GM21619 (cell line): Measurements from ENCODE around the gene CD47.

Experiments used
- ATAC-seq: cut with Tn5 transposase; IDR thresholded peaks from one replicate; pipeline ENCODE4 v1.9.1; 2021; ENCODE audit not compliant: unreplicated experiment

The CD47 gene

GRCh38 chr3:108118038-108118768 lies 27.4 kb upstream of the CD47 start:
- no peak for ATAC-seq

DNA sequence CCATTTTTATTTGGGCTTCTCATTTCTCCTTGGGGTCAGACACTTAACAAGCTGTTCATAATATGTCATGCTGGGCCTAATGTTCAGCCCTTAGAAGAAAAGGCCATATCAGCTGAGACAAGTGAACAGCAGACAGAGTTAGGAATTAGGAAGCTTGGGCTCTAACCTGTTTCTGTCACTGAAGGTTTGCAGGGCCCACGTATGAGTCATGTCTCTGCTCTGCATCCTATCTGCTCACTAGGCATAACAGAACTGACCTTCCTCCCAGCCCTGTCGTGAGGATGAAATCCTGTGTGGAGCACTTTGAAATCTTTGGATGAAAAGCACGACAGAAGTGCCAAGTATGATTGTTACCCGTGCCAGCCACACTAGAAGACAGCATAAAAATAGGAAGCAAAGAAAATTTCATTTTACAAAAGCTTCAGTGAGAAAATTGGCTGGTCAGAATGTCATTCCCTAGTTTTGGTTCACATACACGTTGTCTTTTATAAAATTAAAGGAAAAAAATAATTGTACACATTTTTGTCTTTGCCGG lies 26.5 kb upstream of the CD47 start:
- no peak for ATAC-seq

- no peak for ATAC-seq
These were observed 23.7 kb upstream of the CD47 start for GRCh38 chr3:108114423-108115065.

GRCh38 chr3:108113975-108114374 lies 23.1 kb upstream of the CD47 start:
- ATAC-seq, result no peak

- ATAC-seq, result no peak
These were observed 20.1 kb upstream of the CD47 start for GRCh38 chr3:108110934-108111333.

DNA sequence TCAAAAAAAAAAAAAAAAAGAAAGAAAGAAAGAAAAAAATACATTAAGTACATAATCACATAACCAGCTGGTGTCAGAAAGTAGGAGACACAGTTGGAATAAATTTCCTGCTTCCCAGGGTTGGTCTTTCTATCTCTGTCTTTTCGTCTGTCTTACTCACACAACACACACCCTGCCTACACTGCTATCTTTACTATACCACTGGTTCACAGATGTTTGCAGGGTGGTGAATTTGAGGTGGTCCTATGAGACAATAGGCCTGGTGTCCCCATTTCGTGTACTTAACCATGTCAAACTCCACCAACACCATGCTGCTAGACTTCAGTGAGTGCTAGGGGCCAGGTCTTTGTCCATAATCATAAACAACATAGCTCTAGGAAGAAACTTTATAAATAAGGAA lies 17.6 kb upstream of the CD47 start:
- no peak for ATAC-seq

- ATAC-seq, result no peak
These were observed 15.6 kb upstream of the CD47 start for GRCh38 chr3:108106449-108106848.

DNA sequence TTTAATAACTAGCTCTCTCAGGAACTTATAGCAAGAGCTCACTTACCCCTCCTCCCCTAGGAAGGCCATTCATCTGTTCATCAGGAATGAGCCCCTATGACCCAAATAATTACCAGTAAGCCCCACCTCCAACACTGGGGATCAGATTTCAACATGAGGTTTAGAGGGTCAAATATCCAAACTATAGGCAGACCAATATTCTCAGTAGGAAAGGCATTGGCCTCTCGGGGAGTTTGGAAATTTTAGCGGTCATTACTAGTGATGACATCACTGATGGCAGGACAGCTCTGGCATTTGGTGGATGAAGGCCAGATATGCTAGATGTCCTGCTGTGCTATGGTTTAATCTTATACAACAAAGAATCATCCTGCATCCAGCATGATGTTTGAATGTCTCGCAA lies 15.2 kb upstream of the CD47 start:
- ATAC-seq, result no peak

DNA sequence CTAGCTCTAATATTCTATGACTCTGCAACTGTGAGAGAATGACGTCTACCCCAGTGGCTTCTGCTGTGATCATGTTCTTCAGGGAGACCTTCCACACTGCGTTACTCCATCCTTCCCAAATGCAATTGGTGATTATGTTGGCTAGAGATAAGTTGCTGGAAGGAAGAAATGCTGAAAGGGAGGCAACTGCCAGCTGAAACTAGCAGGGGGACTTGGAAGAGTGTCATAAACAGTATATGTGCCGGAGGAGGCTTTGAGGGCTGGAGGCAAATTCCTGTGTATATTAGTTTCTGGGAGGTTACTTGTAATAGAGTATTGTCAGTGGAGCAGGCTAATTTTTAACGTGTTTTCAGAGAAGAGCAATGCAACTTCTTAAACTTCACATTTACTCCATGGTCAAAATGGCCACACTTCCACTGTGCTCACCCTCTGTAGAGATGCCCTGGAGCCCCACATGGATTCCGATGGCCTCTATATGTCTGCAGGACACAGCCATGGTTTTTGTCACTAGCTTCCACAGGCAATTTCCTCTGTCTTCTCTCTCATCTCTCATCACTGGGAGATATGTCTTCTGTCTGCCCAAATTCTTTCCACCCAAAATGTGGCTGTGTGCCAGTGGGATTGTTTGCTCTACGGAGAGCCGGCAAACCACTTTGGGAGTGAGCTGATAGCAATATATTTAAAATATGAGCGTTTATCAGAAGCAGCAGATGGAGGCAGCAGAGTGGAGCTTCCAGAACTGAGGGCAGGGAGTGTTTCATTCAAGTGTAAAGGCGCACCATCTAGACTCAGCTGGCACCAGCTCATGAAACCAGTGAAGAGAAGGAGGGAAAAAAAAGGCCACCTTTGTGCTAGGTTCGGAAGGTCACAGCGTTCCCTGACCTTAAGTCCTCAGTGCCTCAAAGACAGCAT lies 13.3 kb upstream of the CD47 start:
- ATAC-seq, result no peak

DNA sequence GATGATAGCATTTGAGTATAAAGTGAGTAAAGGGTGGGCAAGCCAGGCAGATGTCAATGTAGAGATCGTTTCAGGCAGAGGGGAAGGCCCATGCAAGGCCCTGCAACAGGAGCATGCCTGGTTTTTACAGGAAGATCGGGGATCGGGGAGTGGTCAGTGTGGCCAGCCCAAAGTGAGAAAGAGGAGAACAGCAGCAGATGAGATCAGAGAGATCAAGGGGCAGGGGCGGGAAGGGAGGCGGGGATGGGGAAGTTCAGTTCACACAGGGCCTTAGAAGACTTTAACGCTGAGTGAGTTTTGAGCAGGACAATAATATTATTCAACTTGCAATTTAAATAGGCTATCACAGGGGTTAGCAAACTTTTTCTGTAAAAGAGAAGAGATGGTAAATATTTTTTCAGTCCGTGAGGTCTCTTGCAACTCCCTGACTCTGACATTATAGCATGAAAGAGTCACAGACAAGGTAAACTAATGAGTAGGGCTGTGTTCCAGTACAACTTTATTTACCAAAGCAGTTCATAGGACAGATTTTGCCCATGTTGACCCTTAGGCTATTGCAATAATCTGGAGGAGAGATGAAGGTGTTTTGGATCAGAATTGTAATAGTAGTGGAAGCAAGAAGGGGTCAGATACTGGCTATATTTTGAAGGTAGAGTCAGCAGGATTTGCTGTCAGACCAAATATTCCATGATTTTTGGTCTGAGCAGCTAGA lies 12.4 kb upstream of the CD47 start:
- no peak for ATAC-seq

GRCh38 chr3:108102420-108103039 lies 11.7 kb upstream of the CD47 start:
- no peak for ATAC-seq

GRCh38 chr3:108100906-108101660 lies 10.3 kb upstream of the CD47 start:
- peak; percentile 94 for ATAC-seq

GRCh38 chr3:108099679-108100428 lies 9.0 kb upstream of the CD47 start:
- ATAC-seq, result no peak

- ATAC-seq, result no peak
These were observed 8.4 kb upstream of the CD47 start for GRCh38 chr3:108099244-108099643.

DNA sequence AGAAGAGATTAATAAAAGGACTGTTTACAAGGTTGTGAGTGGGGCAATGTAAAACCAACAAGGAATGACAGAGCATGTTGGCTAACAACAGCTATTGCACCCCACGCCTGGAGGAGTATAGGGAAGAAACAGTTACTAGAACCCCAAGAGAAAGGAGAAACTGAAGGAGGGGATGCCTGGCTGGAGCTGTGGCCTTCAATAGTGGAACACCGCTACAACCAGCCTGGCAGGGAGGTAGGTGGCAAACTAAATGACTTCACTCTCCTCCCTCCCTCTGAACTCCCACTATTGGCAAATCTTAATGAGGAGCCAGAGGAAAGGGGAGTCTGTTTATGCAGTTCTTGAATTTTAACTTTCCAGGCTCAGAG lies 7.2 kb upstream of the CD47 start:
- no peak for ATAC-seq

- no peak for ATAC-seq
These were observed 6.6 kb upstream of the CD47 start for GRCh38 chr3:108097322-108098002.

DNA sequence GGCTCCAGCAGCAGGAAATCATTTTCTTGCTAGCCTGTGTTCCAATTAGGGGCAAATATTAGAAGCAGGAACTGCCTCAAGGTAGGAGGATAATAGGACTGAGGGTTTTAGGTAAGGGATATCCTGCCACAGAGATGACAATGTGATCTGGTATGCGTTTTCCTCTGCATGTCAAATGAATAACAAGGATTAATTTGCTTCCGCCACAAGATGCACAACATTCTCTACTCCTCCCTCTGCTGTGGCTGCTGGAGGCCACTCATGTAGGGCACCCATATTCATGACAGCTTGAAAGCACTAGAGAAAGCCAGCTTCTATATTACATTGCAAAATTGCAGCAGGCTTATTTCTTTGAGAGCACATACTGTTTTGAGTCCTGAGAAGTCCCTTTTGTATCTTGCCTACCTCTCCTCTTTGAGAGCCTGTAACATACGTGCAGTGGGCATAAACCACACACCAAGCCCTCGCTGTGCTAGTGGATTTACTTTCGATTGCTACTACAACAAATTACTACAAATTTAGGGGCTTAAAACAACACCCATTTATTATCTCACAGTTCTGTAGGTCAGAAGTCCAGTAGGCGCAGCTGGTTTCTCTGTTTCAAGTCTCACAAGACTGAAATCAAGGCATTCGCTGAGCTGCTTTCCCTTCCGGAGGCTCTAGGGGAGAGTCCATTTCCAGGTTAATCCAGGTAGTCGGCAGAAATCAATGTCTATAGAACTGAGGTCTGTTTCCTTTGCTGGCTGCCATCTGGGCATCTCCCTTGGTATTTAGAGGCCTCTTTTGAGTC lies 5.9 kb upstream of the CD47 start:
- ATAC-seq, result no peak

- ATAC-seq, result no peak
These were observed 2.8 kb upstream of the CD47 start for GRCh38 chr3:108093616-108094015.
